Fibroblast of lung (primary cell): Measurements from ENCODE around the gene OR51V1. TPM values are rescaled to one million over a fixed set of nuclear protein-coding genes. Genes with fewer than 3 reads are reported as not detected.

Experiments used
- DNase-seq, 2 donors: peaks; one replicate each; pipeline versions ENCODE4 v3.0.0 to v3.0.0-alpha.2; 2010; ENCODE audit warnings: low read depth in 2 of 2
- H2AFZ ChIP-seq: 2 replicates; pipeline ENCODE4 v1.5.1; 2012; ENCODE audit warnings: low read length, control low read depth, inconsistent platforms
- H3K27ac ChIP-seq: 2 replicates; pipeline ENCODE4 v1.5.1; 2011; ENCODE audit warnings: low read length, control low read depth; ENCODE audit not compliant: insufficient read depth
- H3K27me3 ChIP-seq: 2 replicates; pipeline ENCODE4 v1.5.1; 2011; ENCODE audit warnings: mild to moderate bottlenecking, low read length; ENCODE audit not compliant: control insufficient read depth, insufficient read depth
- H3K36me3 ChIP-seq: 2 replicates; pipeline ENCODE4 v1.5.1; 2011; ENCODE audit warnings: low read length; ENCODE audit not compliant: control insufficient read depth, insufficient read depth
- H3K4me1 ChIP-seq: 2 replicates; pipeline ENCODE4 v1.5.1; 2011; ENCODE audit warnings: low read length; ENCODE audit not compliant: control insufficient read depth, insufficient read depth; ENCODE audit errors: extremely low read depth
- H3K4me2 ChIP-seq: 2 replicates; pipeline ENCODE4 v1.5.1; 2011; ENCODE audit warnings: low read length, control low read depth; ENCODE audit not compliant: insufficient read depth; ENCODE audit errors: extremely low read depth
- H3K4me3 ChIP-seq, 4 experiments: fragments of 200-600 bp in 1 of 4; sonication (generic) in 1 of 4; replicated peaks in 1 of 4; 2 replicates each; pipeline ENCODE4 v1.5.1; 2011 to 2016; ENCODE audit warnings: low read length in 4 of 4, low read depth in 3 of 4, mild to moderate bottlenecking in 3 of 4, control low read depth in 2 of 4, inconsistent platforms in 1 of 4, mixed read lengths in 1 of 4; ENCODE audit not compliant: insufficient read depth in 1 of 4; ENCODE audit errors: control extremely low read depth in 1 of 4
- H3K79me2 ChIP-seq: 2 replicates; pipeline ENCODE4 v1.5.1; 2012; ENCODE audit warnings: mild to moderate bottlenecking, low read length, inconsistent platforms; ENCODE audit not compliant: control insufficient read depth, insufficient read depth
- H3K9ac ChIP-seq: 2 replicates; pipeline ENCODE4 v1.5.1; 2011; ENCODE audit warnings: mild to moderate bottlenecking, low read length, control low read depth; ENCODE audit not compliant: insufficient read depth
- H3K9me3 ChIP-seq: 2 replicates; pipeline ENCODE4 v1.5.1; 2012; ENCODE audit warnings: low read depth, low read length; ENCODE audit not compliant: control insufficient read depth, insufficient read depth
- H4K20me1 ChIP-seq: 2 replicates; pipeline ENCODE4 v1.5.1; 2011; ENCODE audit warnings: low read length; ENCODE audit not compliant: control insufficient read depth, insufficient read depth; ENCODE audit errors: extremely low read depth
- CTCF ChIP-seq, 2 donors: IDR thresholded peaks in 1 of 2; conservative IDR thresholded peaks in 1 of 2; 1 replicate in 1 of 2; 2 replicates in 1 of 2; pipeline ENCODE4 v1.5.1; 2011 to 2012; ENCODE audit warnings: low read length in 2 of 2, control low read depth in 1 of 2, inconsistent platforms in 1 of 2, low read depth in 1 of 2, mild to moderate bottlenecking in 1 of 2
- EZH2 ChIP-seq: IDR thresholded peaks from 2 replicates; pipeline ENCODE4 v1.5.1; 2012; ENCODE audit warnings: low read length, control low read depth, mild to moderate bottlenecking; ENCODE audit errors: missing control alignments
- polyA plus RNA-seq, 2 donors: library from polyadenylated mRNA; depleted of rRNA in 1 of 2; stranded (reverse) in 1 of 2; unstranded in 1 of 2; fragments of >200 nt; gene quantifications; 2 replicates each; pipeline ENCODE4 v1.2.1, GENCODE V29; 2011 to 2012; ENCODE audit warnings: missing spikeins in 1 of 2
- total RNA-seq: library from RNA; depleted of rRNA; stranded (reverse); fragments of >200 nt; gene quantifications from 2 replicates; pipeline ENCODE4 v1.2.1, GENCODE V29; 2014

The OR51V1 gene
- total and polyA plus RNA-seq, 2 donors (not counting 1 experiment from before 2014, with no cell fraction given) = not detected

- peaks cover 2% of the 10 kb centered on the region for H3K4me1 ChIP-seq
Observed at GRCh38 chr11:5240458-5240857, 40.0 kb upstream of the OR51V1 start.

GRCh38 chr11:5240056-5240455 lies 39.6 kb upstream of the OR51V1 start:
- no peaks in the 10 kb centered on the region for H3K9me3 ChIP-seq
- H3K79me2 ChIP-seq = no peaks in the 10 kb centered on the region
- H3K4me1 ChIP-seq = peaks cover 2% of the 10 kb centered on the region
- no peak overlapping the region for H2AFZ ChIP-seq
- no peak overlapping the region for H3K4me3 ChIP-seq
- no peak for DNase-seq
- H3K4me2 ChIP-seq = no peak overlapping the region
- no peak for TF ChIP-seq EZH2
- no peak for TF ChIP-seq CTCF (conservative IDR thresholded peaks at IDR 0.05 in 1 of 2, IDR thresholded peaks at IDR 0.05 in 1 of 2; ENCODE audit: low read depth in 1 of 2, low read length in 2 of 2)
- H3K36me3 ChIP-seq = no peaks in the 10 kb centered on the region
- no peak overlapping the region for H3K27ac ChIP-seq
- no peaks in the 10 kb centered on the region for H3K27me3 ChIP-seq
- no peaks in the 10 kb centered on the region for H4K20me1 ChIP-seq
- no peak overlapping the region for H3K9ac ChIP-seq

More at GRCh38 chr11:5240458-5240857, 40.0 kb upstream of the OR51V1 start:
- Histone ChIP-seq H3K4me3 (no peak overlapping the region), H3K36me3 (no peaks in the 10 kb centered on the region), H3K79me2 (no peaks in the 10 kb centered on the region), H2AFZ (no peak overlapping the region), H3K9ac (no peak overlapping the region), H3K27me3 (no peaks in the 10 kb centered on the region), H3K4me2 (no peak overlapping the region), H4K20me1 (no peaks in the 10 kb centered on the region), H3K27ac (no peak overlapping the region), H3K9me3 (no peaks in the 10 kb centered on the region)
- TF ChIP-seq CTCF (conservative IDR thresholded peaks at IDR 0.05 in 1 of 2, IDR thresholded peaks at IDR 0.05 in 1 of 2; ENCODE audit: low read depth in 1 of 2, low read length in 2 of 2) (no peak), EZH2 (no peak)
- DNase-seq = no peak

GRCh38 chr11:5239046-5239445 lies 38.6 kb upstream of the OR51V1 start:
- Histone ChIP-seq H3K4me3 (no peak overlapping the region), H3K79me2 (no peaks in the 10 kb centered on the region), H3K27me3 (no peaks in the 10 kb centered on the region), H3K27ac (no peak overlapping the region), H3K36me3 (no peaks in the 10 kb centered on the region), H3K4me1 (peaks cover 5% of the 10 kb centered on the region), H4K20me1 (no peaks in the 10 kb centered on the region), H3K9ac (no peak overlapping the region), H3K9me3 (no peaks in the 10 kb centered on the region), H2AFZ (no peak overlapping the region), H3K4me2 (no peak overlapping the region)
- no peak for DNase-seq
- TF ChIP-seq EZH2 = no peak
- no peak for TF ChIP-seq CTCF (conservative IDR thresholded peaks at IDR 0.05 in 1 of 2, IDR thresholded peaks at IDR 0.05 in 1 of 2; ENCODE audit: low read depth in 1 of 2, low read length in 2 of 2)
